OCI-LY1 (cell line): ENCODE data around the gene FARP1.

Experiments
- CTCF ChIP-seq: fragments of 200-600 bp; sonication (generic), shearing (Covaris generic); IDR thresholded peaks from 2 replicates; pipeline ENCODE4 v1.5.1; 2017; ENCODE audit warnings: mild to moderate bottlenecking, antibody characterized with exemption, low read length, moderate library complexity, mixed read lengths
- EZH2 ChIP-seq: fragments of 200-600 bp; sonication (generic), shearing (Covaris generic); IDR thresholded peaks from 2 replicates; pipeline ENCODE4 v1.8.0; 2017; ENCODE audit warnings: borderline replicate concordance, mixed run types, mild to moderate bottlenecking, antibody characterized with exemption, low read length, moderate library complexity, mixed read lengths

GRCh38 chr13:98398581-98398980 lies 255.7 kb downstream of the FARP1 start:
- no peak for TF ChIP-seq CTCF
- TF ChIP-seq EZH2 = no peak
